NCI-H2029 treated with DMSO at 0.1 percent for 48 hours (cell line): Measurements from ENCODE around the gene PFDN6.

Experiments
- DNase-seq: peaks from one replicate; lab custom pipeline; 2025; lab: John Stamatoyannopoulos, UW

Gene PFDN6

GRCh38 chr6:33295621-33296369 lies 6.4 kb downstream of the PFDN6 start:
- DNase-seq: no peak

GRCh38 chr6:33296797-33297405 lies 7.5 kb downstream of the PFDN6 start:
- no peak for DNase-seq

- DNase-seq: no peak
These were observed 8.1 kb downstream of the PFDN6 start for GRCh38 chr6:33297406-33297955.

- no peak for DNase-seq
These were observed 8.8 kb downstream of the PFDN6 start for GRCh38 chr6:33297956-33298772.

GRCh38 chr6:33298773-33299236 lies 9.4 kb downstream of the PFDN6 start, which contains the start of gene RGL2:
Gene RGL2 (minus strand): TSS chr6:33298942. CDS start chr6:33298610, 332 bp downstream.
- DNase-seq: peak; percentile 64

GRCh38 chr6:33299237-33299944 lies 10.0 kb downstream of the PFDN6 start:
- DNase-seq: peak; percentile 71

GRCh38 chr6:33301877-33302276 lies 12.5 kb downstream of the PFDN6 start:
- DNase-seq: no peak

GRCh38 chr6:33304216-33304615 lies 14.8 kb downstream of the PFDN6 start:
- no peak for DNase-seq

GRCh38 chr6:33305052-33305451 lies 15.7 kb downstream of the PFDN6 start:
- DNase-seq: no peak

GRCh38 chr6:33306356-33306755 lies 17.0 kb downstream of the PFDN6 start:
- no peak for DNase-seq

GRCh38 chr6:33312361-33313104 lies 23.1 kb downstream of the PFDN6 start:
- peak; percentile 63 for DNase-seq

- no peak for DNase-seq
These were observed 23.8 kb downstream of the PFDN6 start for GRCh38 chr6:33313105-33313708.

GRCh38 chr6:33313709-33314514 lies 24.5 kb downstream of the PFDN6 start, which contains the start of gene TAPBP:
Gene TAPBP (minus strand): TSS chr6:33314078. CDS start chr6:33314041, 37 bp downstream.
- peak; percentile 51 for DNase-seq

GRCh38 chr6:33314515-33314942 lies 25.1 kb downstream of the PFDN6 start:
- DNase-seq: peak; percentile 65

- no peak for DNase-seq
These were observed 25.8 kb downstream of the PFDN6 start for GRCh38 chr6:33314943-33315792.

GRCh38 chr6:33315793-33316602 lies 26.6 kb downstream of the PFDN6 start:
- no peak for DNase-seq

GRCh38 chr6:33316603-33317418 lies 27.4 kb downstream of the PFDN6 start:
- DNase-seq: no peak
